Nephron (organoid): ENCODE results near the gene IGF2R.

ENCODE experiments used
- H3K27ac Mint-ChIP-seq, 3 experiments: 2 replicates each; pipeline ENCODE4 v1.8.0; 2020; ENCODE audit warnings: mixed read lengths in 3 of 3, mild to moderate bottlenecking in 2 of 3, moderate library complexity in 1 of 3
- H3K27me3 Mint-ChIP-seq: 2 replicates; pipeline ENCODE4 v1.8.0; 2021; ENCODE audit warnings: low read depth, mild to moderate bottlenecking, moderate library complexity, mixed read lengths
- H3K36me3 Mint-ChIP-seq: 2 replicates; pipeline ENCODE4 v1.8.0; 2020; ENCODE audit warnings: low read depth, mixed read lengths
- H3K4me1 Mint-ChIP-seq: 2 replicates; pipeline ENCODE4 v1.8.0; 2020; ENCODE audit warnings: mixed read lengths
- H3K4me3 Mint-ChIP-seq, 3 experiments: 2 replicates each; pipeline ENCODE4 v1.8.0; 2020; ENCODE audit warnings: mild to moderate bottlenecking in 3 of 3, mixed read lengths in 3 of 3, moderate library complexity in 2 of 3
- H3K9me3 Mint-ChIP-seq: 2 replicates; pipeline ENCODE4 v1.8.0; 2020; ENCODE audit warnings: mixed read lengths
- CTCF ChIP-seq, 3 experiments: fragments of 200-600 bp; sonication (generic); IDR thresholded peaks; one replicate each; pipeline ENCODE4 v1.5.0; 2021; ENCODE audit warnings: antibody characterized with exemption in 3 of 3; ENCODE audit not compliant: unreplicated experiment in 3 of 3

IGF2R gene

DNA sequence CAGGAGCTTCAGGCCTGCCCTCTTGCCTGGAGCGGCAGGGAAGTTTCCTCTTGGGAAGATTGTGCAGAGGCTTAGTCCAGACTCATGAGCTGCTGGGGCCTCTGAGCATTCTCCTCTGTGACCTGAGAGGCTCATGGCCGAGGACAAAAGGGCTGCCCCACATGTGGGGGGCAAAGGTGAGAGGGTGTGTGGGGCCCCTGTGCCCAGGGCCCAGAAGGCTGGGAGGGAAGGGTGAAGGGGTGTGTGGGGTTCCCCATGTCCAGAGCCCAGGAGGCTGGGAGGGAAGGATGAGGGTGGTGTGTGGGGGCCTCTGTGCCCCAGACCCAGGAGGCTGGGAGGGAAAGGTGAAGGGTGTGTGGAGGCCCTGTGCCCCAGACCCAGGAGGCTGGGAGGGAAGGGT is 101.9 kb downstream of the IGF2R start:
- Mint-ChIP-seq H3K4me1 (no peaks in the 10 kb centered on the region), H3K27me3 (no peaks in the 10 kb centered on the region), H3K4me3 (no peak overlapping the region), H3K36me3 (peaks cover 81% of the 10 kb centered on the region), H3K9me3 (no peaks in the 10 kb centered on the region), H3K27ac (no peak overlapping the region)
- no peak for TF ChIP-seq CTCF (IDR thresholded peaks at IDR 0.05; ENCODE audit: unreplicated experiment in 3 of 3)

- Mint-ChIP-seq H3K4me1 (no peaks in the 10 kb centered on the region), H3K27me3 (no peaks in the 10 kb centered on the region), H3K4me3 (no peak overlapping the region)
These were observed 103.2 kb downstream of the IGF2R start for GRCh38 chr6:160071805-160072690.

GRCh38 chr6:160073272-160073671 is 104.4 kb downstream of the IGF2R start:
- Mint-ChIP-seq H3K27me3 (no peaks in the 10 kb centered on the region), H3K27ac (no peak overlapping the region), H3K36me3 (peaks cover 83% of the 10 kb centered on the region), H3K4me3 (no peak overlapping the region), H3K9me3 (no peaks in the 10 kb centered on the region), H3K4me1 (no peaks in the 10 kb centered on the region)
- no peak for TF ChIP-seq CTCF (IDR thresholded peaks at IDR 0.05; ENCODE audit: unreplicated experiment in 3 of 3)

More at GRCh38 chr6:160071805-160072690, 103.2 kb downstream of the IGF2R start:
- no peaks in the 10 kb centered on the region for H3K9me3 Mint-ChIP-seq
- TF ChIP-seq CTCF (IDR thresholded peaks at IDR 0.05; ENCODE audit: unreplicated experiment in 3 of 3), result peak in 1 of 3 experiments; percentile 10
- peaks cover 84% of the 10 kb centered on the region for H3K36me3 Mint-ChIP-seq
- H3K27ac Mint-ChIP-seq, result no peak overlapping the region

DNA sequence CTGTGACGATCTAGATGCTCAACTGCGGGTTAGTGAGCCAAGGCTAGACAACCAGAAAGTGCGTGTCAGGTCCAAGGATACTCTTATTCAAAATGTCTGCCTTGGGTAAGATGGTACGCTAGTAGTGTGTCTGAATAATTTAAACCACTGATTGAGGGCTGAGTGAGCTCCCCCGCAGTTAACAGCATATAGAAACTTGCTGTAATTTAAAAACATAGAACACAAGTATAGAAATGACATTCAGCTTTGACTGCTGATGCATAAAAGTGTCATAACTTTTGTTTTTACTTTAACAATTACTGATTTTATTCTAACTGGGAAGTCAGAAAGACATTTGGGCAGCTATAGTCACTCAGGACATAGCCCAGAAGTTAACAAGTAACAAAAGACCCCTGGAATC is 107.1 kb downstream of the IGF2R start:
- H3K36me3 Mint-ChIP-seq, result peaks cover 86% of the 10 kb centered on the region
- no peaks in the 10 kb centered on the region for H3K4me1 Mint-ChIP-seq
- TF ChIP-seq CTCF (IDR thresholded peaks at IDR 0.05; ENCODE audit: unreplicated experiment in 3 of 3), result no peak
- no peaks in the 10 kb centered on the region for H3K27me3 Mint-ChIP-seq
- no peak overlapping the region for H3K27ac Mint-ChIP-seq
- no peak overlapping the region for H3K4me3 Mint-ChIP-seq
- H3K9me3 Mint-ChIP-seq, result no peaks in the 10 kb centered on the region

DNA sequence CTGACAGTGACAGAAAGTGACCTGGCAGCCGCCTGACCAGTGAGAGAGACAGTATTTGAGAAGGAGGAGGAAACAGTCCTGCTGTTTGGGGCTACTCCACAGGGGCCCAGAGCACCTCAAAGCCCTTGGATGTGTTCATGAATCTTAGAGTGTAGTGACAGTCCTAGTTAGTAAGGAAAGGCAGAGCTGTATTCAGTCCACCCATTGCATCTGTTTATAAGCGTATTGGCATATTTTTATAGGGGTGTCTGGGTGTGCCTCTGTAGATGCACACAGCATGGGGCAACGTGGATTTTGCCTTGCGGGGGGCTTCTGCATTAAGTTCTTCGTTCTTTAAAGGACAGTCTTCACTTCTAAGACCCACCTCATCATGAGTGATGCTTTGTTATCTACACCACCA is 108.1 kb downstream of the IGF2R start:
- H3K4me1 Mint-ChIP-seq, result no peaks in the 10 kb centered on the region
- H3K27me3 Mint-ChIP-seq, result no peaks in the 10 kb centered on the region
- TF ChIP-seq CTCF (IDR thresholded peaks at IDR 0.05; ENCODE audit: unreplicated experiment in 3 of 3), result no peak
- H3K9me3 Mint-ChIP-seq, result no peaks in the 10 kb centered on the region
- no peak overlapping the region for H3K27ac Mint-ChIP-seq
- no peak overlapping the region for H3K4me3 Mint-ChIP-seq
- H3K36me3 Mint-ChIP-seq, result peaks cover 88% of the 10 kb centered on the region

GRCh38 chr6:160077526-160077925 is 108.6 kb downstream of the IGF2R start:
- H3K4me1 Mint-ChIP-seq, result no peaks in the 10 kb centered on the region
- H3K36me3 Mint-ChIP-seq, result peaks cover 86% of the 10 kb centered on the region
- no peaks in the 10 kb centered on the region for H3K9me3 Mint-ChIP-seq
- no peaks in the 10 kb centered on the region for H3K27me3 Mint-ChIP-seq
- TF ChIP-seq CTCF (IDR thresholded peaks at IDR 0.05; ENCODE audit: unreplicated experiment in 3 of 3), result no peak
- H3K4me3 Mint-ChIP-seq, result no peak overlapping the region
- no peak overlapping the region for H3K27ac Mint-ChIP-seq
